GM19467 (cell line): ENCODE data around the gene PKN1.

Experiments
- ATAC-seq: cut with Tn5 transposase; IDR thresholded peaks from one replicate; pipeline ENCODE4 v1.9.1; 2021; ENCODE audit warnings: mild to moderate bottlenecking, moderate library complexity; ENCODE audit not compliant: unreplicated experiment

PKN1 gene

DNA sequence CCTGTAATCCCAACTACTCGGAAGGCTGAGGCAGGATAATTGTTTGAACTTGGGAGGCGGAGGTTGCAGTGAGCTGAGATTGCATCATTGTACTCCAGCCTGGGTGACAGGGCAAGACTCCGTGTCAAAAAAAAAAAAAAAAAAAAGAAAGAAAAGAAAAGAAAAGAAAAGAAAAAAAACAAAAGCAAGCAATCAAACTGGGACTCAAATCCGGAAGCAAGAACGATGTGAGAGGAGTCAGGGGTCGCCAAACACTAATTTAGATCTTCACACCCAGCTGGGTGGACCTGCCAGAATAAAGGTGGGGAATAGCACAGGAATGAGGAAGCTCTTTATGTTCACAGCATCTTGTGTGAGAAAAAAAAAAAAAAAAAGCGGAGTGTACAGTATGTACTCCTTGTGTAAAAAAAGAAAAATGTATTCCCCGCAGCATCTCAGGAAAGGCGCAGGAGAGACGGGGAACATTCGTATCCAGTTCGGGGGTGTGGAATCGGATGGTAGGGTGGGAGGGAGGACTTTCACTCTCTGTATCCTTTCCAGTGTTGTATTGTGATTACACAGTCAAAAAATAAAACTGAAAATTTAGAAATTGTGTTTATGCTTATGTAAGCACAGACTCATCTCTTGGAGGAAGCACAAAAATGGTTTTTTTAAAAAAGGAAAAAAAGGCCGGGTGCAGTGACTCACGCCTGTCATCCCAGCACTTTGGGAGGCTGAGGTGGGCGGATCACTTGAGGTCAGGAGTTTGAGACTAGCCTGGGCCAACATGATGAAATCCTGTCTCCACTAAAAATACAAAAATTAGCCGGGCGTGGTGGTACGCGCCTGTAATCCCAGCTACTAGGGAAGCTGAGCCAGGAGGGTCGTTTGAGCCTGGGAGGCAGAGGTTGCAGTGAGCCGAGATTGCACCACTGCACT, 77.5 kb downstream of the PKN1 start:
- ATAC-seq = no peak

DNA sequence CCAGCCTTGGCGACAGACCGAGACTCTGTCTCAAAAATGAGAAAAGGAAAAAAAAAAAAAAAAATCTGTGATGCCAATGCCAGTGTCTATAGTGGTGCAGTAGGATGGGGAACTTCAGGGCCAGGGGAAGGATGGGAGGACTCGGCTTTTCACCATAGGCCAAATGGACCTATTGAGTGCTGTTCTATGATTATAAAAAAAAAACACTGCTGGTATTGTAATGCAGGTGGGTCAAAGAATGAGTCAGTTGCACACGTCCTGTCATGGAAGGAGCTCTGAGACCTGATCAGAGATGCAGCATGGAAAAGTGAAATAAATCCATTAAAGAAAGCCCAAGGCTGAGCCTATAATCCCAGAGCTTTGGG, 78.1 kb downstream of the PKN1 start:
- no peak for ATAC-seq

- no peak for ATAC-seq
Measured at GRCh38 chr19:14512406-14512961, 79.4 kb downstream of the PKN1 start.

GRCh38 chr19:14514215-14514863, 81.2 kb downstream of the PKN1 start:
- ATAC-seq = no peak

DNA sequence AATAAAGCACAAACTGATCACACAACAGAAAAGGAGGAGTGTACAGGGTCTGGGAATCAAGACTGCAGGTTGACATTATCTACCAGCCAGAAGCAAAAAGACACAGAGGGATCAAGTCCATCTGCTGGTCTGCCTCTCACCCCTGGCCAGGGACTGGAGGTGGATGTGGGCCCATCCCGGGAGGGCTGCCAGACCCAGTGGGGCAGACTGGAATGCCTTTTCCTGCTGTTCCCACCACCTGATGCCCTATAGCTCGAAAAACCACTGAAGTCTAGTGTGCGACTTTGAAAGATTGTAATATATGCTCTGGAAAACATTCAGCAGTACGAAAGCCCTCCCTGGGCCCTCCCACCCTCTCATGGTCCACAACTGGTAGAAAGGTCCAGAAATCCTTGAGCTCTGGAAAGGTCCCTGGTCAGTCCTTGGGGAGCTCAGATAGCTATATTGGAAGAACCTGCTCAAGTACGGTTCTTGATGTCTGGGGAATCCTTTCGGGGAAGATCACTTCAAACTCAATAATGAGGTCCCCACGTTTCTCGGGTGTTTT, 82.5 kb downstream of the PKN1 start:
- no peak for ATAC-seq

DNA sequence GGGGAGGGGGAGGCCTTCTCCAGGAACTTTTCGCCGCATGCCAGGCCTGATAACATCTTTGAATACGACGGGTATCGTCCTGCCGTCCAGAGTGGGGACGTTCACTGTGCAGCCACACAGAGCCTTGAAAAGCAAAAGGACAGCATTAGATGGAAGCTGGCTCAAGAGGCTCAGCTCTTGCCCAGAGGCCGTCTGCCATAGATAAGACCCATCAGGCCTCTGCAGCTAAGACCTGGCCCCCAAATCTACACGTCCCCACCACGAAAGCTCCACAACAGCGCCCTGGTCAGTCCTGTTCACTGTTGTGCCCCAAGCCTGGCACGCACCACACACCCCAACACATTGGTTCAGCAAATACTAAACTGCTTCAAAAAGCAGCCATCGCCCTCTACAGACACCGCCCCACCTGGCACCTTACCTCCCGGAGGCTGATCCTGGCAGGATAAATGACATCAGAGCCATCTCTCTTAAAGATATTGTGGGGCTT, 83.0 kb downstream of the PKN1 start:
- ATAC-seq = no peak

GRCh38 chr19:14516746-14517438, 83.8 kb downstream of the PKN1 start:
- ATAC-seq = no peak

DNA sequence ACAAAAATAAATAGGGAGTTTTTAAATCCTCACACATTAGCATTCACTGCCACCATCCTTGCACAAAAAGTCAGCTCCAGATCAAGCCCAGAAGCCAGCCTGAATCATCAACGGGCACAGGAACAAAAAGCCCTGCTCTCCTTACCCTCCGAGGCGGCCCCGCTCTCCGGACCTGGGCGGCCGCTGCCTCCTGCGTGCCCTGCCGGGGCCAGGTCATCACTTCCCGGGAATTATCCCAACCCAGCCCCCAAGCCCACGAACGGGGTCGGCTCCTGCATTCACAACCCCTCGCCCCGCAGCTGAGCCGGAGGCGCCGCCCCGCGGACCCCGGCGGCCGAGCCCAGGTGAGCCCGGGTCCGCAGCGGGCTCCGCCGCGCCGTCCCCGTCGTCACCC, 84.3 kb downstream of the PKN1 start:
- peak; percentile 1 for ATAC-seq

DNA sequence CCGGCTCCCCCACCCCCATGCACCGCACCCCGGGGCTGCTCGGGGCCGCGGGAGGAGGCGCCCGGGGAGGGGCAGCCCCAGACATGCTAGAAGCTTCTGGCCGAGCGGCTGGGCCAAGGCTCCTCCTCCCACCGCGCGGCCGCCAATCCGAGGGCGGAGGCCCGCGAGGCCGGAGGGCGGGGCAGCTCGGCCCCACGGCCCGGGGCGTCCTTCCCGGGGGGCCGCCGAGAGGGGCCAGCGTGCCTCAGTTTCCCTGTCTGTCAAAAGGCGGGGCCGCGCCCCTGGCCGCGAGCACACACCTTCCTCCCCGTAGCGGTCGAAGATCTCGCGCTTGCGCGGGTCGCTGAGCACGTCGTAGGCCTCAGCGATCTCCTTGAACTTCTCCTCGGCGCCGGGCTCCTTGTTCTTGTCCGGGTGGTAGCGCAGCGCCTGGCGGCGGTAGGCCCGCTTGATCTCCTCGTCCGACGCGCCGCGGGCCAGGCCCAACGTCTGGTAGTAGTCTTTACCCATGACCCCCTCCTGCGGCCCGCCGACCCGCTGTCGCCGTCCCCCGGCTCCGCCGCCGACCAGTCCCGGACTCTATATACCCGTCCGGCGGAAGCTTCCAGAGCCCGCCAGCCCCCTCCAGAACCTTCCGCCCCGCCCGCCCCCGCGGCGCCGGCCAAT, 84.9 kb downstream of the PKN1 start, which contains the start of gene DNAJB1:
Gene DNAJB1 (minus strand): TSS at position 558 of the 666 bp plus-strand sequence. CDS start 48 bp downstream, at position 510.
- ATAC-seq = peak; percentile 58

DNA sequence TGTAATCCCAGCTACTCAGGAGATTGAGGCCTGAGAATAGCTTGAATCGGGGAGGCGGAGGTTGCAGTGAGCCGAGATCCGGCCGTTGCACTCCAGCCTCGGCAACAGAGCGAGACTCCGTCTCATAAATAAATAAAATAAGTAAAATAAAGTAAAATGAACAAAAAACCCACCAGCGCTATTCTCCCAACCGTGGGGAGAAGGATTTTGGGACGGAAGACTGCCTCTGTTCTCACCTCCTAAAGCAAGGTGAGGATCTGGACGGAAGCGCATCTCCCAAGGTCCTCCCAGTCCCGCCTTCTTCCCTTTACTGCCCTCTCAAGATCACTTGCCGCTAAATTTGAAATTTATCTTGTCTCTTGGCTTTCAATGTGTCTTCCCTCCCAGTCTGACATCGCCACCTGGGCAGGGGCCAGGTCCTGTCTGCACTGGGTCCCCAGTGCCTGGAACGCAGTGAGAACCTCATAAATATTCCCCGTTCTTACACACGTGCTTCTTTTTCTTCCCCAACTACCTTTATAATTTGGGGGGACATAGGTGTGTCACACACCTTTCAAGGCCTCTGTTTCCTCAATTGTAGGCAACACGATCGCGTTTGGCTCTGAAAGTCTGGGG, 86.2 kb downstream of the PKN1 start:
- no peak for ATAC-seq

DNA sequence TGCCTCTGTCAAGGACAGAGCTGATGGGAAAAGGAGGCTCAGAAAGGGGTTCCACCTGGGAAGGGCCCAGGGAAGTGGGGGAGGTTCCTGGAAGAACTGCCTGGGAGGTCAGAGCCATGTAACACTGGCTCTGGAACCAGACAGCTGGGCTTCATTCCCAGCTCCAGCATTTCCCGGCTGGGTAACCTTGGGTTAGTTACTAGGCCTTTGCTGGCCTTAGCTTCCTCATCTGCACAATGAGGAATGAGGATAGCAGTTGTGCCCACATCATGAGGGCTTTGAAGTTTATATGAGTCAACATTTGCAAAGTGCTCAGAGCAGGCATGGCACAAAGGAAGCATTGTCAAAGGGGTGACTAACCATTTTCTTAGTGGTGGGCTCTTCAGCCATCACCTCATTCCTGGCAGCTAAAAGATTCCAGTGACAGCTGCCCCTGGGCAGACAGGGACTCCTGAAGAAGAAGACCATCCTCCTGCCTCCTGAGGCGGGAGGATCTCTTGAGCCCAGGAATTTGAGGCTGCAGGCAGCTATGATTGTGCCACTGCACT, 86.8 kb downstream of the PKN1 start:
- no peak for ATAC-seq

GRCh38 chr19:14520543-14520942, 87.4 kb downstream of the PKN1 start:
- no peak for ATAC-seq
